C4-2B (cell line): ENCODE data around the gene TEX19.

Source experiments
- ZFX ChIP-seq: fragments of 450-650 bp; IDR thresholded peaks from 2 replicates; pipeline ENCODE4 v1.6.1; 2017
- TF ChIP-seq, protein P1 (sequence below): fragments of 450-650 bp; conservative IDR thresholded peaks from 2 replicates; pipeline ENCODE4 v1.5.1; 2017; ENCODE audit warnings: mild to moderate bottlenecking

DNA sequence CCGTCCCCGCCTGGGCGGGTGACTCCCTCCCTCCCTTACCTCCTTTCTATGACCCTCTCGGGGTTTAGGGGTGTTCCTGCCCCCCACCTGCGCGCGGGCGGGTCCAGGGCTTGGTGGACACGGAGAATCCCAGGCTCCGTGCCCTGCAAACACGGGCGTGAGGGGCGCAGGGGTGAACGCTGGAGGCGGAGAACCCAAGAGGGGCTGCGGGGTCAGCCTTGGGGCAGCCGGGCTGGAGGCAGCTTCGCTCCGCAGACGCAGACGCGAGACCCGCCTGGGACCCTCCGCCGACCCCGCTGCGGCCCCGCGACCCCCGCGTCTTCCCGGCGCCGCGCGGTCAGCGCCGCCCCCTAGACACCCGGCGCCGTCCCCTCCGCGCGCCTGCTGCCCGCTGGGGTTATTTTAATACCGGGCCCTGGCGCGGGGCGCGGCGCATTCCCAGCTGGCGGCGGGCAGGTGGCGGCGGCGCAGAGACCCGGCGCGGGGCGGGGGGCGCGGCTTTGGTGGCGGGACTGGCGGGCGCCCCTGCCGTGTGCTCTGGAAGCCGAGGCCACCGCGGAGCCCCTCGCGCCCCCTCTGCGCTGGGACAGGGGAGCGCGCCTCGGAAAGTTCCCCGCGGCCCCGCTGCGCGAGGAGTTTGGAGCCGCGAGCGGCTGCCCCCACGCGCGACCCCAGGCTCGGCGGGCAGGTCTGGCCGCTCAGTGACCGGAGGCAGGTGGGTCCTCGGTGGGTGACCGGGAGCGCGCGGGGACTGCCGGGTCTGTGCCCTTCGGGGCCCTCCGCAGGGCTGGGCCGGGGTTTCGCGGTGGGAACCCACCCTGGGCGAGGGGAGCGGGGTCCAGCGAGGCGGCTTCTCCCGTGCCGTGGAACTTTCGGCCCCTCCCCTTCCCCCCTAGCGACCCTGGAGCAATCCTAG is 12.5 kb downstream of the TEX19 start, which contains the start of gene UTS2R:
- TF ChIP-seq, protein P1, sequence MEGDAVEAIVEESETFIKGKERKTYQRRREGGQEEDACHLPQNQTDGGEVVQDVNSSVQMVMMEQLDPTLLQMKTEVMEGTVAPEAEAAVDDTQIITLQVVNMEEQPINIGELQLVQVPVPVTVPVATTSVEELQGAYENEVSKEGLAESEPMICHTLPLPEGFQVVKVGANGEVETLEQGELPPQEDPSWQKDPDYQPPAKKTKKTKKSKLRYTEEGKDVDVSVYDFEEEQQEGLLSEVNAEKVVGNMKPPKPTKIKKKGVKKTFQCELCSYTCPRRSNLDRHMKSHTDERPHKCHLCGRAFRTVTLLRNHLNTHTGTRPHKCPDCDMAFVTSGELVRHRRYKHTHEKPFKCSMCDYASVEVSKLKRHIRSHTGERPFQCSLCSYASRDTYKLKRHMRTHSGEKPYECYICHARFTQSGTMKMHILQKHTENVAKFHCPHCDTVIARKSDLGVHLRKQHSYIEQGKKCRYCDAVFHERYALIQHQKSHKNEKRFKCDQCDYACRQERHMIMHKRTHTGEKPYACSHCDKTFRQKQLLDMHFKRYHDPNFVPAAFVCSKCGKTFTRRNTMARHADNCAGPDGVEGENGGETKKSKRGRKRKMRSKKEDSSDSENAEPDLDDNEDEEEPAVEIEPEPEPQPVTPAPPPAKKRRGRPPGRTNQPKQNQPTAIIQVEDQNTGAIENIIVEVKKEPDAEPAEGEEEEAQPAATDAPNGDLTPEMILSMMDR = no peak
- no peak for TF ChIP-seq ZFX
